Bronchial epithelial cell (primary cell): ENCODE results near the gene STEAP1B. TPM values are rescaled to one million over a fixed set of nuclear protein-coding genes. Genes with fewer than 3 reads are reported as not detected.
"Not testable (repeated sequence)": the region's sequence is repeated elsewhere in the genome, so short reads cannot be mapped to it uniquely, and the experiment has no call there.

Experiments
- DNase-seq: peaks from one replicate; pipeline ENCODE4 v3.0.0-alpha.2; 2010; ENCODE audit warnings: low read depth
- FAIRE-seq: peaks from 2 replicates; lab custom pipeline; 2011; peaks lifted over from hg19 to GRCh38; lab: Jason Lieb, UNC
- H3K27me3 ChIP-seq: 2 replicates; pipeline ENCODE4 v1.5.1; 2011; ENCODE audit warnings: low read length; ENCODE audit not compliant: control insufficient read depth, insufficient read depth
- H3K36me3 ChIP-seq: 2 replicates; pipeline ENCODE4 v1.5.1; 2011; ENCODE audit warnings: low read length; ENCODE audit not compliant: control insufficient read depth, insufficient read depth
- H3K4me3 ChIP-seq: 2 replicates; pipeline ENCODE4 v1.5.1; 2011; ENCODE audit warnings: mild to moderate bottlenecking, low read depth, low read length, control low read depth
- CTCF ChIP-seq: IDR thresholded peaks from 2 replicates; pipeline ENCODE4 v1.5.1; 2011; ENCODE audit warnings: mild to moderate bottlenecking, moderate library complexity, low read length, control low read depth, inconsistent platforms; ENCODE audit not compliant: insufficient read depth, severe bottlenecking
- total RNA-seq: library from RNA; depleted of rRNA; stranded (reverse); fragments of >200 nt; gene quantifications from 2 replicates; pipeline ENCODE4 v1.2.1, GENCODE V29; 2014

Gene STEAP1B
- total RNA-seq, 1 donor from 2014 or later = 3.7 TPM

DNA sequence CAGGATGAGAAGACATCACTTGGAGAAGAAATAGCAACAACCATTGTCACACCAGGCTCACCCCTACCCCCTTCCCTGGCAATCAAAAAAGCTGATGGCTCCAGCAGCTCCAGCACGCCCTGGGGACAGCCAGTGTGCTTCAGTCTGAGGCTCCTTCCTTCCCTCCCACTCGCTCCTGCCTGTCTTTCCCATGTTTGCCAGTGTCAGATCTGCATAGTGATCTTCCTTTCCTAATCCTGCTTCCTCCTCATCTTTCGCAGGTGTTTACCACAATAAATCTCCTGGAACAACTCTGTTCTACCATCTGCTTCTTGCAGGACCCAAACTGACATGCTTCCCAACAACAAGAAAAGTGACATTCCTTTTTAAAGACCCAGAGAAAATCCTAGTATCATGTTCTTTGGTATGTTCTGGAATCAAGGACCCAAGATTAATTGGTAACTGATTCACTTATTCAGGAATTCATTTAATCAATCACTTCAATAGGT lies 57.1 kb downstream of the STEAP1B start:
- FAIRE-seq = no peak

GRCh38 chr7:22442187-22442881 lies 57.7 kb downstream of the STEAP1B start:
- DNase-seq (peak; percentile 60), FAIRE-seq (no peak)
- Histone ChIP-seq H3K4me3 (no peak overlapping the region), H3K27me3 (no peaks in the 10 kb centered on the region), H3K36me3 (no peaks in the 10 kb centered on the region)
- no peak for TF ChIP-seq CTCF

More for the DNA sequence above, 57.1 kb downstream of the STEAP1B start:
- DNase-seq = no peak
- H3K36me3 ChIP-seq = no peaks in the 10 kb centered on the region
- H3K4me3 ChIP-seq = no peak overlapping the region
- TF ChIP-seq CTCF = no peak
- no peaks in the 10 kb centered on the region for H3K27me3 ChIP-seq

- FAIRE-seq = no peak
- TF ChIP-seq CTCF = no peak
These were observed 58.8 kb downstream of the STEAP1B start for GRCh38 chr7:22441157-22441556.

GRCh38 chr7:22438994-22439393 lies 61.0 kb downstream of the STEAP1B start:
- TF ChIP-seq CTCF = no peak
- no peak for DNase-seq
- Histone ChIP-seq H3K27me3 (no peaks in the 10 kb centered on the region), H3K4me3 (no peak overlapping the region), H3K36me3 (no peaks in the 10 kb centered on the region)
- no peak for FAIRE-seq

More at GRCh38 chr7:22441157-22441556, 58.8 kb downstream of the STEAP1B start:
- H3K4me3 ChIP-seq = no peak overlapping the region
- DNase-seq = no peak
- no peaks in the 10 kb centered on the region for H3K36me3 ChIP-seq
- no peaks in the 10 kb centered on the region for H3K27me3 ChIP-seq

GRCh38 chr7:22436552-22436951 lies 63.4 kb downstream of the STEAP1B start:
- H3K4me3 ChIP-seq, H3K27me3 ChIP-seq, DNase-seq, FAIRE-seq, H3K36me3 ChIP-seq: not testable (repeated sequence)

DNA sequence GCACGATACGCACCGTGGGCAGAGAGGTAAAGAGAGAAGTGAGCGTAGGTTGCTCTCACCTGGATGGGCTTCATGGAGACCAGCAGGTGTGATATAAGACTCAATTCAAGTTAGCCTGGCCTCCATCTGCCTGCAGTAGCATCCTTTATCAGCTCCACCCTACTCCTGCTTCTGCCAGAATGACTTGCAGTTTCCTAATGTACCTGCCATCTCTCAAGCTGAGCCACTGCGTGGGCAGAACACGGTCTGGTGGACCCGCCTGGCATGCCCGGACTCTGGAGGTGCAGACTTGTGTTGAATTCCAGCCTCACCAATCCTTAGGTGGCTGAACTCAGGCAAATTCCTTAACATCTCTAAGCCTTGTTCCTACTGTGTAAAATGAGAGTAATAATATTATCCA lies 64.3 kb downstream of the STEAP1B start:
- DNase-seq = no peak
- H3K36me3 ChIP-seq = no peaks in the 10 kb centered on the region
- FAIRE-seq = no peak
- H3K27me3 ChIP-seq = no peaks in the 10 kb centered on the region
- H3K4me3 ChIP-seq = no peak overlapping the region
- TF ChIP-seq CTCF = no peak
